PC-9 (cell line): ENCODE data around the gene NUDCD2. TPM values are rescaled to one million over a fixed set of nuclear protein-coding genes. Genes with fewer than 3 reads are reported as not detected.

Source experiments
- BruUV-seq: library from RNA; stranded (reverse); fragments of 400-500 nt; replicated peaks from 2 replicates; lab custom pipeline; 2021; lab: Mats Ljungman, UMichigan
- CTCF ChIA-PET: fragments of 300-600 bp; sonication (Branson Sonifier 250); formaldehyde crosslinking; loops from one replicate; lab custom pipeline; 2022; ENCODE audit warnings: antibody characterized with exemption; lab: Charles Lee
- POLR2A ChIA-PET: fragments of 300-600 bp; sonication (Branson Sonifier 250); formaldehyde crosslinking; loops from one replicate; lab custom pipeline; 2022; ENCODE audit warnings: antibody characterized with exemption; ENCODE audit not compliant: unreplicated experiment; lab: Charles Lee
- DNase-seq, 2 experiments: peaks; one replicate each; pipeline versions ENCODE4 v3.0.0 to v3.0.0-alpha.2; 2015 to 2022; ENCODE audit warnings: mixed read lengths in 1 of 2
- H2AFZ ChIP-seq: fragments of 200-600 bp; sonication (generic); 2 replicates; pipeline ENCODE4 v1.8.1; 2017; ENCODE audit warnings: antibody characterized with exemption
- H3F3A ChIP-seq: fragments of 200-600 bp; sonication (generic); 2 replicates; pipeline ENCODE4 v1.8.1; 2017; ENCODE audit warnings: antibody characterized with exemption, mild to moderate bottlenecking, low read depth; ENCODE audit not compliant: insufficient read depth
- H3K27ac ChIP-seq: fragments of 200-600 bp; sonication (generic); 2 replicates; pipeline ENCODE4 v1.6.1; 2016; ENCODE audit warnings: mixed run types
- H3K27me3 ChIP-seq: fragments of 200-600 bp; sonication (generic); 2 replicates; pipeline ENCODE4 v1.6.1; 2016; ENCODE audit warnings: low read depth, mixed run types; ENCODE audit not compliant: insufficient read depth
- H3K36me3 ChIP-seq: fragments of 200-600 bp; sonication (generic); 2 replicates; pipeline ENCODE4 v1.6.1; 2016; ENCODE audit warnings: low read depth, mixed run types
- H3K4me1 ChIP-seq: fragments of 200-600 bp; sonication (generic); replicated peaks from 2 replicates; pipeline ENCODE4 v1.6.1; 2016; ENCODE audit warnings: mixed run types; ENCODE audit not compliant: insufficient read depth
- H3K4me2 ChIP-seq: fragments of 200-600 bp; sonication (generic); 2 replicates; pipeline ENCODE4 v1.6.1; 2017; ENCODE audit warnings: mixed run types
- H3K4me3 ChIP-seq: fragments of 200-600 bp; sonication (generic); 2 replicates; pipeline ENCODE4 v1.6.1; 2016; ENCODE audit warnings: mixed run types
- H3K79me2 ChIP-seq: fragments of 200-600 bp; sonication (generic); 2 replicates; pipeline ENCODE4 v1.6.1; 2017; ENCODE audit warnings: low read depth, mixed run types
- H3K9me2 ChIP-seq: fragments of 200-600 bp; sonication (generic); 2 replicates; pipeline ENCODE4 v1.8.1; 2017; ENCODE audit warnings: mild to moderate bottlenecking; ENCODE audit not compliant: insufficient read depth
- H3K9me3 ChIP-seq: fragments of 200-600 bp; sonication (generic); 2 replicates; pipeline ENCODE4 v1.8.1; 2016; ENCODE audit warnings: low read depth; ENCODE audit not compliant: insufficient read depth
- H4K20me1 ChIP-seq: fragments of 200-600 bp; sonication (generic); 2 replicates; pipeline ENCODE4 v1.8.1; 2017; ENCODE audit not compliant: insufficient read depth
- EZH2 ChIP-seq: fragments of 200-600 bp; sonication (generic); IDR thresholded peaks from 2 replicates; pipeline ENCODE4 v1.8.0; 2017; ENCODE audit warnings: antibody characterized with exemption, low read depth
- intact Hi-C: fragments of 100-400 bp; cut with micrococcal nuclease; formaldehyde crosslinking; loops from one replicate; pipeline ENCODE4 v1.10.0; 2022; ENCODE audit not compliant: unreplicated experiment
- total RNA-seq: library from RNA; stranded (reverse); gene quantifications from 2 replicates; pipeline ENCODE4 v1.2.3, GENCODE V29; 2021
- TF ChIP-seq, protein P1 (sequence below): fragments of 200-600 bp; sonication (generic); conservative IDR thresholded peaks from 2 replicates; pipeline ENCODE4 v1.6.1; 2017; ENCODE audit warnings: mixed run types, antibody characterized with exemption, mild to moderate bottlenecking, moderate library complexity

The NUDCD2 gene
- total RNA-seq, 1 experiment from 2014 or later: 68.6 TPM

DNA sequence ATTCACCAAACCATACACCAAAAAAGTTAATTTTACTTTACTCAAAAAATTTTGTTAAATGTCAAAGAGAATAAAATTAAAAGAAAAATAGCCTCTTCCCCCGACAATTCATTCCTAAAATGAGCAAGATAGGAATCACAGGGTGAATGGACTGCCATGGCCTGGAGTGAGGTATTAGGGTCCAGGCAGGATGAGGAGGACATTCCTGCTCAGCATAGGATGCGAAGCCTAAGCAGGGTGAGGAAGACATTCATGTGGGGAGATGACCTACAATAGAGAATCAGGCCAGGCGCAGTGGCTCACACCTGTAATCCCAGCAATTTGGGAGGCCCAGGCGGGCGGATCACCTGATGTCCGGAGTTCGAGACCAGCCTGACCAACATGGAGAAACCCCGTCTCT, 8.4 kb downstream of the NUDCD2 start:
- POLR2A ChIA-PET: no interaction called here
- H3K9me3 ChIP-seq: no peaks in the 10 kb centered on the region
- H3K79me2 ChIP-seq: no peaks in the 10 kb centered on the region; the same call in 1 of the 2 replicates
- intact Hi-C loops: no loop called here
- CTCF ChIA-PET: no interaction called here
- no peak overlapping the region for H3K4me3 ChIP-seq
- DNase-seq: no peak
- H2AFZ ChIP-seq: no peak overlapping the region
- no TSS peak for BruUV-seq
- H3K27ac ChIP-seq: no peak overlapping the region
- no peak for TF ChIP-seq EZH2
- TF ChIP-seq, protein P1, sequence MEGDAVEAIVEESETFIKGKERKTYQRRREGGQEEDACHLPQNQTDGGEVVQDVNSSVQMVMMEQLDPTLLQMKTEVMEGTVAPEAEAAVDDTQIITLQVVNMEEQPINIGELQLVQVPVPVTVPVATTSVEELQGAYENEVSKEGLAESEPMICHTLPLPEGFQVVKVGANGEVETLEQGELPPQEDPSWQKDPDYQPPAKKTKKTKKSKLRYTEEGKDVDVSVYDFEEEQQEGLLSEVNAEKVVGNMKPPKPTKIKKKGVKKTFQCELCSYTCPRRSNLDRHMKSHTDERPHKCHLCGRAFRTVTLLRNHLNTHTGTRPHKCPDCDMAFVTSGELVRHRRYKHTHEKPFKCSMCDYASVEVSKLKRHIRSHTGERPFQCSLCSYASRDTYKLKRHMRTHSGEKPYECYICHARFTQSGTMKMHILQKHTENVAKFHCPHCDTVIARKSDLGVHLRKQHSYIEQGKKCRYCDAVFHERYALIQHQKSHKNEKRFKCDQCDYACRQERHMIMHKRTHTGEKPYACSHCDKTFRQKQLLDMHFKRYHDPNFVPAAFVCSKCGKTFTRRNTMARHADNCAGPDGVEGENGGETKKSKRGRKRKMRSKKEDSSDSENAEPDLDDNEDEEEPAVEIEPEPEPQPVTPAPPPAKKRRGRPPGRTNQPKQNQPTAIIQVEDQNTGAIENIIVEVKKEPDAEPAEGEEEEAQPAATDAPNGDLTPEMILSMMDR: no peak
- H3F3A ChIP-seq: peaks cover 13% of the 10 kb centered on the region; the same call in 1 of the 2 replicates
- no peaks in the 10 kb centered on the region for H3K4me1 ChIP-seq
- no peaks in the 10 kb centered on the region for H3K27me3 ChIP-seq
- no peak overlapping the region for H3K4me2 ChIP-seq
- no peaks in the 10 kb centered on the region for H3K9me2 ChIP-seq
- H3K36me3 ChIP-seq: peaks cover 32% of the 10 kb centered on the region
- no peaks in the 10 kb centered on the region for H4K20me1 ChIP-seq

DNA sequence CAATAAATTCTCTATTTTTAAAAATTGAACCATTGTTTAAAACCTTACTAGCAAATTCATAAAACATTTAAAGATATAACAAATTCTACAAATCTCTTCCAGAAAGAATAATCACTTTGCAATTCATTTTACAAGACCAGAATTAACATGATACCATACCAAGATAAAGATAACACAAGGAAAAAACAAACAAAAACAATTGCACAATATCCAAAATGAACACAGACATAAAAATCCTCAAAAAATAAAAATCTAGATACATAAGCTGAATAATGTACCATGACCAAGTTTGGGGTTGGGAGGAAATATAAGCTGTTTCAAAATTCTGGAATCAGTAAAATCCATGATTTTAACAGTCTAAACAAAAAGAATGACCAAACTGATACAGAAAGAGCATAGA, 11.4 kb downstream of the NUDCD2 start:
- Histone ChIP-seq H3F3A (peaks cover 4% of the 10 kb centered on the region; the same call in 1 of the 2 replicates), H3K27ac (no peak overlapping the region), H2AFZ (no peak overlapping the region), H3K9me3 (no peaks in the 10 kb centered on the region), H3K27me3 (no peaks in the 10 kb centered on the region), H3K79me2 (no peaks in the 10 kb centered on the region), H3K4me3 (no peak overlapping the region), H3K4me2 (no peak overlapping the region), H3K36me3 (peaks cover 40% of the 10 kb centered on the region), H3K9me2 (no peaks in the 10 kb centered on the region), H4K20me1 (no peaks in the 10 kb centered on the region; the same call in 1 of the 2 replicates), H3K4me1 (no peaks in the 10 kb centered on the region)
- TF ChIP-seq, protein P1: no peak
- TF ChIP-seq EZH2: no peak
- intact Hi-C loops: no loop called here
- ChIA-PET CTCF (no interaction called here), POLR2A (no interaction called here)
- DNase-seq: no peak
- no TSS peak for BruUV-seq

DNA sequence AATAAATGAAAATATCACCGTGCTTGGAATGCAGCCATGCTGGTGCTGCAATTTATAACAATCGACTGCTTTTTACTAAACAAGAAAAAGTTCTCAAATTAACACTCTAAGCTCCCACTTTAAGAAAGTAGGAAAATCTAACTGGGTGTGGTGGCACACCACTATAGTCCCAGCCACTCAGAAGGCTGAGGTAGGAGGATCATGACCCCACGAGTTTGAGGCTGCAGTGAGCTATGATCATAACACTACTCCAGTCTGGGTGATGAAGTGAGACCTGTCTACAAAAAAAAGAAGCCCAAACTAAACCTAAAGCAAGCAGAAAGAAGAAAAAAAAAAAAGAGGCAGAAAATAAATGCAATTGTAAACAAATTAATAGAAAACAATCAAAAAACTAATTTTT, 12.0 kb downstream of the NUDCD2 start:
- Histone ChIP-seq H2AFZ (no peak overlapping the region), H3K4me3 (no peak overlapping the region), H3K9me2 (no peaks in the 10 kb centered on the region), H3K4me2 (no peak overlapping the region), H3K79me2 (no peaks in the 10 kb centered on the region), H3K27ac (no peak overlapping the region), H4K20me1 (no peaks in the 10 kb centered on the region; the same call in 1 of the 2 replicates), H3K27me3 (no peaks in the 10 kb centered on the region), H3K36me3 (peaks cover 37% of the 10 kb centered on the region), H3F3A (no peaks in the 10 kb centered on the region), H3K4me1 (no peaks in the 10 kb centered on the region), H3K9me3 (no peaks in the 10 kb centered on the region)
- ChIA-PET CTCF (interaction anchor here (0.7 kb wide), 1 partner anchor 379 kb away, joined by 3 read pairs; no protein-coding TSS in a partner anchor), POLR2A (no interaction called here)
- BruUV-seq: no TSS peak
- TF ChIP-seq, protein P1: no peak
- TF ChIP-seq EZH2: no peak
- intact Hi-C loops: no loop called here
- DNase-seq: no peak
